MCF 10A (cell line): ENCODE measurements around the gene UVSSA. TPM values are rescaled to one million over a fixed set of nuclear protein-coding genes. Genes with fewer than 3 reads are reported as not detected.

Experiments used
- BruUV-seq: library from RNA; stranded (reverse); fragments of 400-500 nt; replicated peaks from 2 replicates; lab custom pipeline; 2021; lab: Mats Ljungman, UMichigan
- CTCF ChIA-PET: fragments of 300-600 bp; sonication (Branson Sonifier 250); formaldehyde crosslinking; extraction: SDS; loops from one replicate; lab custom pipeline; 2021; ENCODE audit warnings: antibody characterized with exemption, inconsistent platforms; lab: Yijun Ruan, JAX
- POLR2A ChIA-PET: fragments of 300-600, 350-650 bp; sonication (Branson Sonifier 250); formaldehyde crosslinking; extraction: SDS; loops from one replicate; lab custom pipeline; 2020; ENCODE audit warnings: antibody characterized with exemption, inconsistent platforms; lab: Yijun Ruan, JAX
- DNase-seq: peaks from one replicate; pipeline ENCODE4 v3.0.0-alpha.2; 2018; ENCODE audit not compliant: unreplicated experiment
- H3K27ac Mint-ChIP-seq: one replicate; pipeline ENCODE4 v1.8.0; 2022; ENCODE audit warnings: mild to moderate bottlenecking, low read depth, mixed read lengths; ENCODE audit not compliant: unreplicated experiment
- H3K27me3 Mint-ChIP-seq: one replicate; pipeline ENCODE4 v1.8.0; 2022; ENCODE audit warnings: mixed read lengths; ENCODE audit not compliant: insufficient read depth, unreplicated experiment
- H3K36me3 Mint-ChIP-seq: one replicate; pipeline ENCODE4 v1.8.0; 2022; ENCODE audit warnings: mild to moderate bottlenecking, moderate library complexity, mixed read lengths; ENCODE audit not compliant: insufficient read depth, unreplicated experiment
- H3K4me1 Mint-ChIP-seq: one replicate; pipeline ENCODE4 v1.8.0; 2022; ENCODE audit warnings: mixed read lengths; ENCODE audit not compliant: insufficient read depth, unreplicated experiment
- H3K4me3 Mint-ChIP-seq: one replicate; pipeline ENCODE4 v1.8.0; 2022; ENCODE audit warnings: mild to moderate bottlenecking, moderate library complexity, mixed read lengths; ENCODE audit not compliant: unreplicated experiment
- H3K9me3 Mint-ChIP-seq: one replicate; pipeline ENCODE4 v1.8.0; 2022; ENCODE audit warnings: mixed read lengths; ENCODE audit not compliant: unreplicated experiment
- intact Hi-C: fragments of 100-400 bp; cut with micrococcal nuclease; formaldehyde crosslinking; loops from 2 replicates; pipeline ENCODE4 v1.14.1; 2022
- total RNA-seq: library from RNA; stranded (reverse); gene quantifications from 2 replicates; pipeline ENCODE4 v1.2.3, GENCODE V29; 2022
- TF ChIP-seq, protein P1 (sequence below): fragments of 200-600 bp; IDR thresholded peaks from one replicate; pipeline ENCODE4 v1.8.0; 2022; ENCODE audit warnings: antibody characterized with exemption, mild to moderate bottlenecking; ENCODE audit not compliant: unreplicated experiment

UVSSA gene
- total RNA-seq, 1 experiment from 2014 or later: 43.6 TPM

- ChIA-PET CTCF (interaction anchor here (0.6 to 2.6 kb wide), 8 partner anchors 8 to 1298 kb away, joined by 4 to 12 read pairs (median 4); partner anchors contain the start of gene MAEA), POLR2A (interaction anchor here (0.7 to 4.7 kb wide), 21 partner anchors 11 to 380 kb away, joined by 3 to 112 read pairs (median 5); partner anchors contain the start of genes CTBP1, MAEA and SLBP)
- Mint-ChIP-seq H3K4me3 (peak overlapping the region; percentile 89), H3K36me3 (peaks cover 26% of the 10 kb centered on the region), H3K4me1 (peaks cover 32% of the 10 kb centered on the region), H3K9me3 (no peaks in the 10 kb centered on the region), H3K27me3 (no peaks in the 10 kb centered on the region), H3K27ac (peak overlapping the region; percentile 83)
- BruUV-seq: no TSS peak
- TF ChIP-seq, protein P1, sequence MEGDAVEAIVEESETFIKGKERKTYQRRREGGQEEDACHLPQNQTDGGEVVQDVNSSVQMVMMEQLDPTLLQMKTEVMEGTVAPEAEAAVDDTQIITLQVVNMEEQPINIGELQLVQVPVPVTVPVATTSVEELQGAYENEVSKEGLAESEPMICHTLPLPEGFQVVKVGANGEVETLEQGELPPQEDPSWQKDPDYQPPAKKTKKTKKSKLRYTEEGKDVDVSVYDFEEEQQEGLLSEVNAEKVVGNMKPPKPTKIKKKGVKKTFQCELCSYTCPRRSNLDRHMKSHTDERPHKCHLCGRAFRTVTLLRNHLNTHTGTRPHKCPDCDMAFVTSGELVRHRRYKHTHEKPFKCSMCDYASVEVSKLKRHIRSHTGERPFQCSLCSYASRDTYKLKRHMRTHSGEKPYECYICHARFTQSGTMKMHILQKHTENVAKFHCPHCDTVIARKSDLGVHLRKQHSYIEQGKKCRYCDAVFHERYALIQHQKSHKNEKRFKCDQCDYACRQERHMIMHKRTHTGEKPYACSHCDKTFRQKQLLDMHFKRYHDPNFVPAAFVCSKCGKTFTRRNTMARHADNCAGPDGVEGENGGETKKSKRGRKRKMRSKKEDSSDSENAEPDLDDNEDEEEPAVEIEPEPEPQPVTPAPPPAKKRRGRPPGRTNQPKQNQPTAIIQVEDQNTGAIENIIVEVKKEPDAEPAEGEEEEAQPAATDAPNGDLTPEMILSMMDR: no peak
- DNase-seq: peak; percentile 68
- intact Hi-C loops: loop anchor here (2.0 to 10.0 kb wide), 3 partner anchors 45 to 377 kb away; partner anchors contain the start of genes TACC3 and TMEM129
These were observed 429 bp downstream of the UVSSA start for GRCh38 chr4:1347410-1347864.

- H3K27ac Mint-ChIP-seq: peak overlapping the region; percentile 83
- H3K36me3 Mint-ChIP-seq: peaks cover 31% of the 10 kb centered on the region
- intact Hi-C loops: loop anchor here (5.0 to 10.0 kb wide), 2 partner anchors 46 to 377 kb away; partner anchors contain the start of genes TACC3 and TMEM129
- H3K27me3 Mint-ChIP-seq: no peaks in the 10 kb centered on the region
- H3K4me1 Mint-ChIP-seq: peaks cover 32% of the 10 kb centered on the region
- H3K9me3 Mint-ChIP-seq: no peaks in the 10 kb centered on the region
- POLR2A ChIA-PET: interaction anchor here (0.6 to 4.7 kb wide), 14 partner anchors 10 to 380 kb away, joined by 3 to 112 read pairs (median 4); partner anchors contain the start of genes CTBP1 and MAEA
- DNase-seq: no peak
- TF ChIP-seq, protein P1: no peak
- CTCF ChIA-PET: interaction anchor here (0.6 to 2.6 kb wide), 5 partner anchors 8 to 1298 kb away, joined by 4 to 12 read pairs (median 5); no protein-coding TSS in a partner anchor
- peak overlapping the region; percentile 89 for H3K4me3 Mint-ChIP-seq
- TSS peak; percentile 66 for BruUV-seq
These were observed 1.1 kb downstream of the UVSSA start for GRCh38 chr4:1348014-1348513.

- peak overlapping the region; percentile 89 for H3K4me3 Mint-ChIP-seq
- no peak for DNase-seq
- peak overlapping the region; percentile 83 for H3K27ac Mint-ChIP-seq
- no TSS peak for BruUV-seq
- H3K4me1 Mint-ChIP-seq: peaks cover 32% of the 10 kb centered on the region
- H3K9me3 Mint-ChIP-seq: no peaks in the 10 kb centered on the region
- ChIA-PET POLR2A (interaction anchor here (0.6 to 4.7 kb wide), 8 partner anchors 19 to 308 kb away, joined by 3 to 112 read pairs (median 6); partner anchors contain the start of genes CTBP1 and MAEA), CTCF (interaction anchor here (2.6 kb wide), 1 partner anchor 218 kb away, joined by 31 read pairs; no protein-coding TSS in a partner anchor)
- intact Hi-C loops: loop anchor here (5.0 to 10.0 kb wide), 2 partner anchors 46 to 376 kb away; partner anchors contain the start of genes TACC3 and TMEM129
- TF ChIP-seq, protein P1: no peak
- no peaks in the 10 kb centered on the region for H3K27me3 Mint-ChIP-seq
- H3K36me3 Mint-ChIP-seq: peaks cover 31% of the 10 kb centered on the region
These were observed 1.7 kb downstream of the UVSSA start for GRCh38 chr4:1348746-1349145.
